Measurements from ENCODE around the gene PLEKHG4B.
"Not testable (repeated sequence)": the region's sequence is repeated elsewhere in the genome, so short reads cannot be mapped to it uniquely, and the experiment has no call there.

The PLEKHG4B gene

DNA sequence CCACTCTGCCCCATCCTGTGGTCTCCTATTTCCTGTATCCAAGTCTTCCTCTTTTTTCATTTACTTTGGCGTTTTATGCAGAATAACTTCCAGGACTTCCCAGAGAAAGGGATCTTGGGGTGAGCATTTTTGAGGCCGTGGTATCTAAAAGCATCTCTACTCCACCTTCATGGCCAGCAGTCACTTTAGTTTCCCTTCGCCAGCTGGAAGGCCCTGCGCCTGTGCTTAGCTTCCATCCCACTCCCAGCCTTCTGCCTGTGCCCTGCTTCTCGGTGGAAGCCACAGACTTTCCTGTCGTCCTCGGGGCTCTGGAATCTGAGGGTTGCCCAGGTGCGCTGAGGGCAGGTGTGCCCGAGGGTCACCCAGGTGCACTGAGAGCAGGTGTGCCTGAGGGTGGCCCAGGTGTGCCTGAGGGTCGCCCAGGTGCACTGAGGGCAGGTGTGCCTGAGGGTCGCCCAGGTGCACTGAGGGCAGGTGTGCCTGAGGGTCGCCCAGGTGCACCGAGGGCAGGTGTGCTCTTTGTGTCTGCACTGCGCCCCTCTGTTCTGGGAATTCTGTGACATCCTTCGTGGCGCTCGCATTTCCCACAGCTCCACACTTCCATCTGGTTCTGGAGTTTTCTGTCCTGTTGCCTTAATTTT, 67.0 kb downstream of the PLEKHG4B start:
- no peak for DNase-seq

DNA sequence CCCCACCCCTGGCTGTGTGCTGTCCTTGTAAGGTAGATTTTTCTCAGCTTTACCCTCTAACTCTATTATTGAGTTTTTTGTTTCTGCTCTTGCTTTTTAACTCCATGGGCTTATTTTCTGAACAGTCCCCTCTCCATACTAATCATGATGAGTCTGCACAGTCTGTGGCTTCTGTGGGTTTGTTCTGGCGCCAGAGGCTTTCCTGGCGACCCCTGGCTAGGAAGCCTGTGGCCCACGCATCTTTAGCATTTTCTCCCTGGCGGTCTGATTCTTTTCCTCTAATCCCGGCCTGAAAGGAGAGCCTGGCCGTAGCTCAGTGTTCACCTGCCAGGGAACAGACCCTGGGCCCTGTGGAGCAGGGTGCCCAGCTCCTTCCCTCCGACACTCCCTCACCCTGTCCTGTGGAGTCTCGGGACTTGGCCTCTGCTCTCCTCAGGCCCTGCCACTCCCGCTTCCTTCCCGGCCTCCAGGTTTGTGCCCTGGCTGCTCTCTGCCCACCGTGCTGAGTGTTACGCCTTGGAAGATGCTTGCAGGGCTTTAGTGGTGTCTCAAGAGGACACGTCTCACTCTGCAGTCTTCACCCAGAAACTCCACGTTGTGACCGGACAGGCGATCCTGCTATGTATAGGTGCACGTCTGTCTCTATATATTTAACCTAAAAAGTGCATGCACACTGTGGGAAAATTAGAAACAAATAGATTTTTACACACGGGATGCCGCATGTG, 67.6 kb downstream of the PLEKHG4B start:
- no peak for DNase-seq

DNA sequence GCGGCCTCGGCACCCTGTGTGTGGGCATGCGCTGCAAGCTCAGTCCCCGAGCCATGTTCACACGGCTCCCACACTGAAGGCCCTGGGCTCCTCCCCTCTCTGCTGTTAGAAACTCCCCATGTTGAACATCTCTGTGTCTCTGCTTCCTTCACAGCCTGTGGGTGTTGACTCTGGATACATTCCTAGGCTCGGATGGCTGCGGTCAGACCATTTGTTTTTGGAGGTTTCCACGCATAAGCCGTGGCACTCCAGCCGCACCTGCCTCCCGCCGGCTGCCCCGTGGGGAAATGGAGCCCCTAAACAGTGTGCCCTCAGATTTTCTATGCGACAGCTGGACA, 68.2 kb downstream of the PLEKHG4B start:
- DNase-seq, result no peak

DNA sequence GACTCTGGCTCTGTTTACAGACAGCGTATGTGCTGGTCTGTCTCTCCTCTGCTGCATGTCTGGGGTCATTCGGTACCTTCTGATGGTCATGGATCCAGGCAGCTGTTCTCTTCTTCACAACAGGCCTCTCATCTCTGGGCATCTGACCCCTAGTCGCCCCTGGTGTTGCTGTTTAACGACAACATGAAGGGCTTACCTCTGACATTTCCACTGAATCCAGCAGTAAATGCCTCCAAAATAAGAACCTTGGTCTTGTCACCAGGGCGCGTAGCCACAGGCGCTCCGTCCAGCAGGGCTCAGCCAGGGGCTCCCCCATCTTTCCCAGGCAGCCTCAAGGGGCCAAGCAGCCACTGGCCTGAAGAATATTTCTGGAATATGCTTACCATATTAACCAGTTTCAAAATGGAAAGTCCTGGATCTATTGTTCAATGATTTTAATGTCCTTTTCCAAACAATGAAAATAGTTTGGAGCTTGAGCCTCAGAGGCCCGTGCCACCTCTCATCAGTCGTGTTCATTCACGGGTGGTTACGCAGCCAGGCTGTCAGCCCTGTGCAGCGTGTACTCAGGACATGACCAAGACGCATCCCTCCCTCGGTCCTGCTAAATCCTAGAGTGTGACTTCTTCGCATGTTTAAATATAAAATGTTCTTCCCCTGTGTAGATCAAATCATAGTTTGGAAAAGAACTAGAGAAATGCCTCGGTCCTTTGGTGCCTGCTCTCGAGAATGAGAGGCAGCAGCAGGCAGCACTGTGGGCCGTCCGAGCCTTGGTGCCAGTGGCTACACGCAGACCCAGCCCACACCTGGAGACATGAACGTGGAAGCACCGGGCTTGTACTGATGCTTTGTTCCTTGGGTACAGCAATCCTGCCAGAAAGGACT, 69.2 kb downstream of the PLEKHG4B start:
- DNase-seq, result no peak

DNA sequence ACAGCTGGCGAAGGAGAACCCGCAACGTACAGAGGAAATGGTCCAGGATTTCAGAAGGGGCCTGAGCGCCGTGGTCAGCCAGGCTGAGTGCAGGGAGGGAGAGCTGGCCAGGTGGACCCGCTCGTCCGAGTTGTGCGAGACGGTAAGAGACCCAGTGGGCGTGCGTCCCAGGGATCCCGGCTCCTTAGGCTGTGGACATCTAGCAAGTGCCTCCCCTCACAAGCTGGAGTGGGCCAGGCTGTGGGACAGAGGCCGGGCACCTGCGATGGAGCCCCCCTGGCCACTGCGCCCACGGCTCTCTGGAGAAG, 69.8 kb downstream of the PLEKHG4B start:
- no peak for DNase-seq

DNA sequence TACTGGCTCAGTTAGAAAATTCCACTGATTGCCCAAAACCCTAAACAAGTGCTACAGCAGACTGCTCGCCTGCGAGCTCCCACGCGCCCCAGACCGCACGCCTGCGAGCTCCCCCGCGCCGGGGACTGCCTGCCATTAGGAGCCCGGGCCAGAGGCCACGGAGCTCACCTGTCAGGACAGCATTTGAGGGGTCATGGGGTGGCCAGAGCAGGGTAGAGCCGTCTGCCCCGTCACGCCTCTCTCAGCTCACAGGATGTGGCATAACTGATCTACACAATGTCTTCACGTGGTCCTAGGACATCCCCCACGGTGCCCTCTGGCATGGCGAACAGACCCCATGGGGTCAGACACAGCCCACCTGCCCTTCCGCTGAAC, 70.2 kb downstream of the PLEKHG4B start:
- no peak for DNase-seq

DNA sequence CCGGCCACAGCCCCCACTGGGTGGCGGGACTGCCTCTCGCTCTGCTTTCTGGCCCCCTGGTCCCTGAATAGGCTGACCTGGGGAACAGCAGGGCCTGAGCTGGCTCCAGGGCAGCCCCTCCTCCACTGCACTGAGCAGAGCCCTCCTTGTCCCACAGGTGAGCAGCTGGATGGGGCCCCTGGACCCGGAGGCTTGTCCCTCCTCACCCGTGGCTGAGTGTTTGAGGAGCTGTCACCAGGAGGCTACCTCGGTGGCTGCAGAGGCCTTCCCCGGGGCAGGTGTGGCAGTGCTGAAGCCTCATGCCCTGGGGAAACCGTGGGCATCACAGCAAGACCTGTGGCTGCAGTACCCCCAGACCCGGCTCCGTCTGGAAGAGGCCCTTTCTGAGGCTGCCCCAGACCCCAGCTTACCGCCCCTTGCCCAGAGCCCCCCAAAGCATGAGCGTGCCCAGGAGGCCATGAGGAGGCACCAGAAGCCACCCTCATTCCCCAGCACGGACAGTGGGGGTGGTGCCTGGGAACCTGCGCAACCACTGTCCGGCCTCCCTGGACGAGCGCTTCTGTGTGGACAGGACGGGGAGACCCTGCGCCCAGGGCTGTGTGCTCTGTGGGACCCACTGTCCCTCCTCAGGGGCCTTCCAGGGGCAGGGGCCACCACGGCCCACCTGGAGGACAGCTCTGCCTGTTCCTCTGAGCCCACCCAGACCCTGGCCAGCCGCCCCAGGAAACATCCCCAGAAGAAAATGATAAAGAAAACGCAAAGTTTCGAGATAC, 70.8 kb downstream of the PLEKHG4B start:
- DNase-seq, result no peak

DNA sequence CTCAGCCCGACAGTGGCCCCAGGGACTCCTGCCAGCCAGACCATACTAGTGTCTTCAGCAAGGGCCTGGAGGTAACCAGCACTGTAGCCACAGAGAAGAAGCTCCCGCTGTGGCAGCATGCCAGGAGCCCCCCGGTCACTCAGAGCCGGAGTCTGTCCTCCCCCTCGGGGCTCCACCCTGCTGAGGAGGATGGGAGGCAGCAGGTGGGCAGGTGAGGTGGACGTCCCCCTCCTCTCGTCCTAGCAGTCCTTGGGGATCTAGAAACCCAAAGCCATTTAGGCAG, 71.3 kb downstream of the PLEKHG4B start:
- DNase-seq, result no peak

DNA sequence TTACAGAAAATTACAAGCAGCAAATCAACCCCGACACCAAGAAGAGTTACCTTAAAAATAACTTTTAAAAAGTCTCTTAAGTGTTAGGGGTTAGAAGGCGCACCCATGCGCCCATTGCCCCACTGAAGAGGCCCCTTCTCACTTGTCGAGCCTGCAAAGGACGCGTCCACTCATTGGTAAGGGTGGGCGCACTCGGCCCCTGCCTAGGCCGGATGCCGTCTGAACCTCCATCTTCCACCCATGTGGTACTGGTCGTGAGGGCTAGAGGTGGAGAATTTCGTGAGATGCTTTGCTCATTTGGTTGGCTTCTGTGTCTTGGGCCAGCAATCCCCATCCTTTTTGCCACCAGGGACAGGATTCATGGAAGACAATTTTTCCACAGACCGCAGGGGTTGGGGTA, 71.9 kb downstream of the PLEKHG4B start:
- no peak for DNase-seq

DNA sequence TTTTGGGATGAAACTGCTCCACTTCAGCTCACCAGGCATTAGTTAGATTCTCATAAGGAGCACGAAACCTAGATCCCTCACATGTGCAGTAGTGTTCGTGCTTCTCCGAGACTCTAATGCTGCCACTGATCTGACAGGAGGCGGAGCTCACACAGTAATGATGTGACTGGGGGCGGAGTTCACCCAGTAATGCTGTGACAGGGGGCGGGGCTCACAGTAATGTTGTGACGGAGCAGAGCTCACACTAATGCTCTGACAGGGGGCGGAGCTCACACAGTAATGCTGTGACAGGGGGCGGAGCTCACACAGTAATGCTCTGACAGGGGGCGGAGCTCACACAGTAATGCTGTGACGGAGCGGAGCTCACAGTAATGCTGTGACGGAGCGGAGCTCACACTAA, 72.3 kb downstream of the PLEKHG4B start:
- DNase-seq, result no peak

DNA sequence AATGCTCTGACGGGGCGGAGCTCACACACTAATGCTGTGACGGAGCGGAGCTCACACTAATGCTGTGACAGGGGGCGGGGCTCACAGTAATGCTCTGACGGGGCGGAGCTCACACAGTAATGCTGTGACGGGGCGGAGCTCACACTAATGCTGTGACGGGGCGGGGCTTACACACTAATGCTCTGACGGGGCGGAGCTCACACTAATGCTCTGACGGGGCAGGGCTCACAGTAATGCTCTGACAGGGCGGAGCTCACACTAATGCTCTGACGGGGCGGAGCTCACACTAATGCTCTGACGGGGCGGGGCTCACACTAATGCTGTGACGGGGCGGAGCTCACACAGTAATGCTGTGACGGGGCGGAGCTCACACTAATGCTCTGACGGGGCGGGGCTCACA, 72.8 kb downstream of the PLEKHG4B start:
- DNase-seq, result not testable (repeated sequence)

DNA sequence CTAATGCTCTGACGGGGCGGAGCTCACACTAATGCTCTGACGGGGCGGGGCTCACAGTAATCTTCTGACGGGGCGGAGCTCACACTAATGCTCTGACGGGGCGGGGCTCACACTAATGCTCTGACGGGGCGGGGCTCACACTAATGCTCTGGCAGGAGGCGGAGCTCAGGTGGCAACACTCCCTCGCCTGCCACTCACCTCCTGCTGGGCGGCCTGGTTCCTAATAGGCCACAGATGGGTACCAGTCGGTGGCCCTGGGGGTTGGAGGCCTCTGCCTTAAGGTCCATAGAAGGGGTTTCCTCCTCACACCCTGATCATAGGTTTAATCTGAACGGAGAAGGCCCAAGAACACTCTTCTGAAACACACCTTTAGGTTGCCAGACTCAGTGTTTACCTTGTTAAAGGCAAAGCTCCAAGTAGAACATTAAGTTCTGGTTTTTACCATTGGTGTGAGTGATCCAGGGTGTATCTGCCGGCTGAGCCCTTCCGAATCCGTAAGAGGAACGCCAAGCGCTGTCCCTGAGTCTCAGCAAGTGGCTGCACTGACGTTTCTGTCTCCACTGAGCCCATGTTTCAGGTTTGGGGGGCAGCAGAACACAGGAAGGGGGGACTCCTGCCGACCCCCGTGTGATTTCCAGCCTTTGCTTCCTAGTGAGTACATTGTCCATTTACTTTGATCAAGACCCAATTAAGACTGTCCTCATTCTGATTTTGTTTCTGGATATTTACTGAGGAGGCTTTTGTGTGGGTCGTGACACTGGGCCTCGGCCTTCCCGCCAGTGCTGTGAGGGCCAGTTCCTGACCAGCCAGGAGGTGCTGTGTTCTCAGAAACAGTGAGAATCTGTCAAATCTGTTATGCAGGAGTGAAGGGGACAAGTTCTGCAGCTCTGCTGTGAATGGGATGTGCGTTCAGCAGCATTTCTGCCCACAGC, 74.7 kb downstream of the PLEKHG4B start:
- DNase-seq, result no peak

DNA sequence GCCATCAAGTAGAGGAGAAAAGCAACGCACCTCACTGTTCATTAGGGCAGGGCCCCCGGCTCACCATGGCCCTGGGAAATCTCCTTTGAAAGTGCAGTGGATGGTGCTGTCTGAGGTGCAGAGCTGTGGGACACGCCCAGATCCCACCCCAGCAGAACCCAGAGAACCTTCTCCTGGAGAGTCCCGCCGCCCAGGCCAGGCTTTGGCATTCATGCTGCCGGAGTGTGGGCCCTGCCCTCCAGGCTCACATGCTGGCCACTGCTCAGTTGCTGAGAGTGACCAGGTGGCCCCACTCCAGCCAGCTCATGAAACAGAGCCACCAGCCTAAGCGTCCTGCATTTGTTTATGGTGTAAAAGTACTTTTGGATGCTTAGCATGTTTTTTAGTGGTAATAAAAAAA, 75.5 kb downstream of the PLEKHG4B start:
- DNase-seq, result no peak

DNA sequence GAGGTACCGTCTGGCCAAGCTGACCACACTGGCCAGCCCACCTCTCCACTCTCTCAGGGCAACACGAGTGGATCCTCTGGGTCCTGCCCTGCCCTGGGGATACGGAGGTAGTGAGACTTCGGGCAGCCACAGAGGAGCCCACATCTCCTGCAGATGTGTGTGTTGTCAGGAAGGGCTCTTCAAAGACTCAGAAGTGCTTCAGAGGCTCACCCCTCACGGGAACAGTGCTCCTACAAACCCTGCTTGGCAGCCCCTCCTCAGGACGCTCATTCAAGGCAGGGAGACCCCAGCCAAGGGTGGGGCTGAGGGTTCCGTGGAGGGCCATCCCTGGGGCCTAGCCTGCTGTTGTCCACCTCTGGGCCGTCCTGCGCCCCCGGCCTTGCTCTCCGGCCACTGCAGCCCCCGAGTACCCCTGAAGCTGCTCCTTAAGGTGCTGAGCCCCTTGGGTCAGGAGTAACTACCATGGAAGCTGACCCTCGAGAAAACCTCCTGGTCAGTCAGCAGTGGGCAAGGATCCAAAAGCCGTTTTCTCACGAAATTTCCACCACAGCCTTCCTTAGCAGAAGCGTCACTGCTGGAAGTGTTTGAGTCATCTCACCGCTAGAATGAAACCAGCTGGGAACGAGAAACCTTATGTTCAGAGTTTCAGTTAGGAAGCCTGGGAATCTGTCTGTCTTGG, 76.2 kb downstream of the PLEKHG4B start:
- no peak for DNase-seq

DNA sequence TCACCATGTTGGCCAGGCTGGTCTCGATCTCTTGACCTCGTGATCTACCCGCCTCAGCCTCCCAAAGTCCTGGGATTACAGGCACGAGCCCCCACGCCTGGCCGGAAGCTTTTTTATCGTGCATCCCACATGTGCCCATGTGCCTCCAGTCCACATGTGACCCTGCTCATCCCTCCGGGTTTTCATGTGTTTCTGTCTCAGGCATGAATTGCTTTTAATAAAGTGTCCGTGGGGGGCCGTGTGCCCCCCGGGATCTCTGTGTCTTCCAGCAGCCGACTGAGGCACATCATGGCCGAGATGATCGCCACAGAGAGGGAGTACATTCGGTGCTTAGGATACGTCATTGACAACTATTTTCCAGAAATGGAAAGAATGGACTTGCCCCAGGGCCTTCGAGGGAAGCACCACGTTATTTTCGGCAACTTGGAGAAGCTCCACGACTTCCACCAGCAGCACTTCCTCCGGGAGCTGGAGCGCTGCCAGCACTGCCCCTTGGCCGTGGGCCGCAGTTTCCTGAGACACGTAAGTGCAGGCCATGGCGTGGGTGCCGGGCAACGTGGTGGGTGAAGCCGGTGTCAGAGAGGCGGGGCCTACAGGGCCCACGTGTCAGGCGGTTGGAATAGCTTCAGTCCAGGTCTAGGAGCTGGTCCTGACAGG, 77.2 kb downstream of the PLEKHG4B start:
- no peak for DNase-seq

DNA sequence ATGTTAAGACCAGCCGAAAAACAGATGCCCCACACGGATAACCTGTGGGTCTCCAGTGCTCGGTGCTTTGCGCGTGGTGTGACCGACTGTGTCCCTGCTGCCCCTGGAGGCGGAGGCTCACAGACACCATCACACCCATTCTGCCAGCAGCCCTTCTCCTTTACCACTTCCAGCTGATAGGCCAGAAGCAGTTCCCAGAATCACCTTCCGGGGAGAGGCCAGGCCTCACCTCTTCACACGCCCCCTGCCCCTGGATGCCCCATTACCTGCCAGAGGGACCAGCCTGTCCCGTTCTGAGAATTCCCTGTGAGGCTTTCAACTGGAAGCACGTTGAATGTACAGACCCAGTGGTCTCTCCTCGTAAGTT, 77.7 kb downstream of the PLEKHG4B start:
- DNase-seq, result no peak

DNA sequence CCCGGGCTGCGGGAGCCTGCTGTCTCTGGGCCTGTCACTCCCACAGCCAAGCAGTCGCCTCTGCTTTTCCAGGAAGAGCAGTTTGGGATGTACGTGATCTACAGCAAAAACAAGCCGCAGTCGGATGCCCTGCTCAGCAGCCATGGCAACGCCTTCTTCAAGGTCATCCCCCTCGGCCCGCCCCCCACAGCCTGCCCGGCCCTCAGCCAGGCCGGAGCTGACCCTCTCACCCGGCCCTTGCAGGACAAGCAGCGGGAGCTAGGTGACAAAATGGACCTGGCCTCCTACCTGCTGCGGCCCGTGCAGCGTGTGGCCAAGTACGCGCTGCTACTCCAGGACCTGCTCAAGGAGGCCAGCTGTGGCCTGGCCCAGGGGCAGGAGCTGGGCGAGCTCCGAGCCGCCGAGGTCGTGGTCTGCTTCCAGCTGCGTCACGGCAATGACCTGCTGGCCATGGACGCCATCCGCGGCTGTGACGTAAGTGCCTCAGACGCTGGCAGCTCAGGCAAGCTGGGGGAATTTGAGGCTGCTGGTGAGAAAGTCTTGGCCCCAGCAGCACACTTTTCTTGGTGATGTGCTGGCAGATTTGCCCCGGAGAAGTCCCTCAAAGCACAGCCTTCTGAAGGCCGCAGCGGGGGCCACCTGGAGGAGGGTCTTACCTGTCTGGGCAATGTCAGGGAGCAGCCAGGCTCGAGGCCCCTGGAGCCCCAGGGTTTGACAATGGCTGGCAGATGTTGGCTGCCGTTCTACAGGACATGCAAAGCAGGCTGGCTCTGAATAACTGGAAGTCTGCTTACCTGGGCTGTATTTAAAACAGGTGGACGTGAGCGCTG, 79.2 kb downstream of the PLEKHG4B start:
- no peak for DNase-seq

DNA sequence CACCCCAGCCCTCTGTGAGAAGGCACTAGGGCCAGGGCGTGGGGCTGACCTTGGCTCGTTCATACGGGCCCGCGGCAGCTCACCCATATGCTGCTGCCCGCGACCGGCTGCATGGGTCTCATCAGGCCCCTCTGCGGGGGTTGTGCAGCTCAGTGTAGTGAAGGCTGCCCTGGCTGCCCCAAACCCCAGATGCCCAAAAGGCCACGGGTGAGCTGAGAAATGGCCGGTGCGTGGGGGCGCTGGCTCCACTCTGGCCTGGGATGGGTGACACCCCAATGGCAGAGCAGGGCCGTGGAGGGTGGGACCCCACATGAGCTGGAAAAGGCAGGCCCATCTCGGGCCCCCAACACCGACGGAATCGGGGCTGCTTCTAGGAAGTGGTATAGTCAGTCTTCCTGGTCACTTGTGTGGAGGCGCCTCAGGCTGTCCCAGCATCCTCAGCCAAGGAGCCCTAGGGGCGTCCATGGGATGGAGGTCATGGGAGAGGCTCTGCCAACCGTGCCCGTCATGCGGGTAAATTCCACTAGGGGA, 79.9 kb downstream of the PLEKHG4B start:
- no peak for DNase-seq

DNA sequence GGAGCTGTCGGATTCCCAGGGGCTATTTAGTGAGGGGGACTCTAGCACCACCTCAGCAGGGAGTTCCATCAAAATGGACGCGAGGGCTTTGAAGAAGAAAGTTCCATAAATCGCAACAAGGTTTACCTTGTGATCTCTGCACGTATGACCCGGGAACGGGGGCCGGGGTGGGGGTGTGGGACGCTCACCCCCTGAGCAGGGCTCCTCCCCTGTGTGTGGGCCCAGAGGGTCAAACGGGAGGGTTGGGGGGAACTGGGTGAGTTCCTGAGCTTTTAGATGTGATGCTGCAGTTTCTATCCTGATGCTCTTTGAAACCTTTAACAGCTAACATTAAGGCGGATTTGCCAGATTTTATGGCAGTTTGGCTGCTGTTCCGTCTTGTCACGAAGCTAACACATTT, 80.5 kb downstream of the PLEKHG4B start:
- no peak for DNase-seq

DNA sequence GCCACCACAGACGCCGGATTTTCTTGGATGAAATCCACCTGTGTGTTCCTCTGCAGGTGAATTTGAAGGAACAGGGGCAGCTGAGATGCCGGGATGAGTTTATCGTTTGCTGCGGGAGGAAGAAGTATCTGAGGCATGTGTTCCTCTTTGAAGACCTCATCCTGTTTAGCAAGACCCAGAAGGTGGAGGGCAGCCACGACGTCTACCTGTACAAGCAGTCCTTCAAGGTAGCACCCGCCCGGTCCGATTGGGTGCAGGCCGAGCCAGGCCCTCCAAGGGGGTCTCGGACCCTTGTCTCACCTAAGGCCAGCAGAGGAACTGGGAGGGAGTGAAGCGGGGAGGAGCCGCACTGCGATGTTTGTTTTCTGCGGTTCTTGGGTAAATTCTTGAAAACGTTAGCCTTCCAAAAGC, 80.9 kb downstream of the PLEKHG4B start:
- no peak for DNase-seq
